Smooth muscle cell (in vitro differentiated cells): ENCODE data around the gene CASP2. TPM values are rescaled to one million over a fixed set of nuclear protein-coding genes. Genes with fewer than 3 reads are reported as not detected.
A peak's percentile ranks its signal among the peaks of the same experiment; 100 is the strongest.

ENCODE experiments used
- DNase-seq: peaks from one replicate; lab custom pipeline; 2025; ENCODE audit not compliant: unreplicated experiment; lab: John Stamatoyannopoulos, UW
- H2AFZ ChIP-seq: fragments of 200-600 bp; sonication (generic); 2 replicates; pipeline ENCODE4 v1.6.0; 2016; ENCODE audit warnings: antibody characterized with exemption, low read depth, mild to moderate bottlenecking
- H3F3A ChIP-seq: fragments of 200-600 bp; sonication (generic); 2 replicates; pipeline ENCODE4 v1.6.0; 2017; ENCODE audit warnings: antibody characterized with exemption, low read depth
- H3K27ac ChIP-seq: fragments of 200-600 bp; sonication (generic); 2 replicates; pipeline ENCODE4 v1.5.1; 2016; ENCODE audit warnings: low read depth, mild to moderate bottlenecking
- H3K27me3 ChIP-seq: fragments of 200-600 bp; sonication (generic); 2 replicates; pipeline ENCODE4 v1.6.1; 2016; ENCODE audit warnings: low read depth, mild to moderate bottlenecking
- H3K36me3 ChIP-seq: fragments of 200-600 bp; sonication (generic); 2 replicates; pipeline ENCODE4 v1.5.1; 2016; ENCODE audit warnings: low read depth
- H3K4me1 ChIP-seq: fragments of 200-600 bp; sonication (generic); 2 replicates; pipeline ENCODE4 v1.5.1; 2016; ENCODE audit warnings: low read depth
- H3K4me2 ChIP-seq: fragments of 200-600 bp; sonication (generic); 2 replicates; pipeline ENCODE4 v1.6.0; 2016; ENCODE audit warnings: mild to moderate bottlenecking
- H3K4me3 ChIP-seq: fragments of 200-600 bp; sonication (generic); 2 replicates; pipeline ENCODE4 v1.5.1; 2016; ENCODE audit warnings: mild to moderate bottlenecking
- H3K79me2 ChIP-seq: fragments of 200-600 bp; sonication (generic); 2 replicates; pipeline ENCODE4 v1.6.0; 2016; ENCODE audit warnings: low read depth, mild to moderate bottlenecking
- H3K9ac ChIP-seq: fragments of 200-600 bp; sonication (generic); 2 replicates; pipeline ENCODE4 v1.6.0; 2016; ENCODE audit warnings: low read depth
- H3K9me3 ChIP-seq: fragments of 200-600 bp; sonication (generic); replicated peaks from 2 replicates; pipeline ENCODE4 v1.5.1; 2016; ENCODE audit warnings: low read depth
- H4K20me1 ChIP-seq: fragments of 200-600 bp; sonication (generic); 2 replicates; pipeline ENCODE4 v1.6.0; 2016; ENCODE audit warnings: low read depth
- WGBS: methylation state at CpG from one replicate; pipeline ENCODE4 v1.1.7; 2016; ENCODE audit warnings: low lambda C conversion rate; 5-methylcytosine and 5-hydroxymethylcytosine counted together
- polyA plus RNA-seq: library from polyadenylated mRNA; unstranded; fragments of >200 nt; fragmentation: Nextera tagmentation; extraction: Ambion mirVana; gene quantifications from 2 replicates; pipeline ENCODE4 v1.2.1, GENCODE V29; 2016
- total RNA-seq: library from RNA; depleted of rRNA; stranded (reverse); fragments of >200 nt; gene quantifications from 2 replicates; pipeline ENCODE4 v1.2.3, GENCODE V29; 2014
- TF ChIP-seq, protein P1 (sequence below): fragments of 200-600 bp; sonication (generic); IDR thresholded peaks from 2 replicates; pipeline ENCODE4 v1.5.1; 2017; ENCODE audit warnings: borderline replicate concordance, mild to moderate bottlenecking, antibody characterized with exemption; ENCODE audit not compliant: insufficient read depth, poor library complexity, severe bottlenecking

CASP2 gene
- total and polyA plus RNA-seq, 2 experiments from 2014 or later: 8.1 to 22.0 TPM

DNA sequence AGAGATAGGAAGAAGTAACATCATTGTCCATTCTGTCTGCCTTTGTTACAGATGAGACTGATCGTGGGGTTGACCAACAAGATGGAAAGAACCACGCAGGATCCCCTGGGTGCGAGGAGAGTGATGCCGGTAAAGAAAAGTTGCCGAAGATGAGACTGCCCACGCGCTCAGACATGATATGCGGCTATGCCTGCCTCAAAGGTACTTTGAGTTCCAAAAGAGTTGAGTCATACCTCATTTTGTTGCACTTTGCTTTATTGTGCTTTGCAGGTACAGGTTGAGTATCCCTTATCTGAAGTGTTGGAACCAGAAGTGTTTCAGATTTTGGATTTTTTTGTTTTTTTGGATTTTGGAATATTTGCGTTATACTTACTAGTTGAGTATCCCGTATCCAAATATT is 15.6 kb downstream of the CASP2 start:
- H3K4me1 ChIP-seq: no peaks in the 10 kb centered on the region
- no peak overlapping the region for H3K9ac ChIP-seq
- H3K4me2 ChIP-seq: no peak overlapping the region
- H3K79me2 ChIP-seq: no peaks in the 10 kb centered on the region
- DNase-seq: no peak
- H2AFZ ChIP-seq: no peak overlapping the region
- no peaks in the 10 kb centered on the region for H3F3A ChIP-seq
- 86% methylated on average over 10 of the region's 10 CpGs for WGBS
- no peak overlapping the region for H3K27ac ChIP-seq
- peaks cover 29% of the 10 kb centered on the region for H4K20me1 ChIP-seq
- no peak overlapping the region for H3K4me3 ChIP-seq
- H3K27me3 ChIP-seq: no peaks in the 10 kb centered on the region
- peaks cover 8% of the 10 kb centered on the region for H3K36me3 ChIP-seq
- no peaks in the 10 kb centered on the region for H3K9me3 ChIP-seq
- TF ChIP-seq, protein P1, sequence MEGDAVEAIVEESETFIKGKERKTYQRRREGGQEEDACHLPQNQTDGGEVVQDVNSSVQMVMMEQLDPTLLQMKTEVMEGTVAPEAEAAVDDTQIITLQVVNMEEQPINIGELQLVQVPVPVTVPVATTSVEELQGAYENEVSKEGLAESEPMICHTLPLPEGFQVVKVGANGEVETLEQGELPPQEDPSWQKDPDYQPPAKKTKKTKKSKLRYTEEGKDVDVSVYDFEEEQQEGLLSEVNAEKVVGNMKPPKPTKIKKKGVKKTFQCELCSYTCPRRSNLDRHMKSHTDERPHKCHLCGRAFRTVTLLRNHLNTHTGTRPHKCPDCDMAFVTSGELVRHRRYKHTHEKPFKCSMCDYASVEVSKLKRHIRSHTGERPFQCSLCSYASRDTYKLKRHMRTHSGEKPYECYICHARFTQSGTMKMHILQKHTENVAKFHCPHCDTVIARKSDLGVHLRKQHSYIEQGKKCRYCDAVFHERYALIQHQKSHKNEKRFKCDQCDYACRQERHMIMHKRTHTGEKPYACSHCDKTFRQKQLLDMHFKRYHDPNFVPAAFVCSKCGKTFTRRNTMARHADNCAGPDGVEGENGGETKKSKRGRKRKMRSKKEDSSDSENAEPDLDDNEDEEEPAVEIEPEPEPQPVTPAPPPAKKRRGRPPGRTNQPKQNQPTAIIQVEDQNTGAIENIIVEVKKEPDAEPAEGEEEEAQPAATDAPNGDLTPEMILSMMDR: no peak

DNA sequence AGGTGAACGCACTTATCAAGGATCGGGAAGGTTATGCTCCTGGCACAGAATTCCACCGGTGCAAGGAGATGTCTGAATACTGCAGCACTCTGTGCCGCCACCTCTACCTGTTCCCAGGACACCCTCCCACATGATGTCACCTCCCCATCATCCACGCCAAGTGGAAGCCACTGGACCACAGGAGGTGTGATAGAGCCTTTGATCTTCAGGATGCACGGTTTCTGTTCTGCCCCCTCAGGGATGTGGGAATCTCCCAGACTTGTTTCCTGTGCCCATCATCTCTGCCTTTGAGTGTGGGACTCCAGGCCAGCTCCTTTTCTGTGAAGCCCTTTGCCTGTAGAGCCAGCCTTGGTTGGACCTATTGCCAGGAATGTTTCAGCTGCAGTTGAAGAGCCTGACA is 16.8 kb downstream of the CASP2 start:
- WGBS: 94% methylated on average over 6 of the region's 6 CpGs
- TF ChIP-seq, protein P1: no peak
- H3F3A ChIP-seq: no peaks in the 10 kb centered on the region
- H3K79me2 ChIP-seq: no peaks in the 10 kb centered on the region
- no peak overlapping the region for H2AFZ ChIP-seq
- no peak overlapping the region for H3K4me2 ChIP-seq
- DNase-seq: no peak
- peaks cover 8% of the 10 kb centered on the region for H3K36me3 ChIP-seq
- H3K4me3 ChIP-seq: no peak overlapping the region
- H3K27ac ChIP-seq: no peak overlapping the region
- peaks cover 19% of the 10 kb centered on the region for H4K20me1 ChIP-seq
- no peaks in the 10 kb centered on the region for H3K4me1 ChIP-seq
- H3K9ac ChIP-seq: no peak overlapping the region
- H3K9me3 ChIP-seq: no peaks in the 10 kb centered on the region
- H3K27me3 ChIP-seq: no peaks in the 10 kb centered on the region

DNA sequence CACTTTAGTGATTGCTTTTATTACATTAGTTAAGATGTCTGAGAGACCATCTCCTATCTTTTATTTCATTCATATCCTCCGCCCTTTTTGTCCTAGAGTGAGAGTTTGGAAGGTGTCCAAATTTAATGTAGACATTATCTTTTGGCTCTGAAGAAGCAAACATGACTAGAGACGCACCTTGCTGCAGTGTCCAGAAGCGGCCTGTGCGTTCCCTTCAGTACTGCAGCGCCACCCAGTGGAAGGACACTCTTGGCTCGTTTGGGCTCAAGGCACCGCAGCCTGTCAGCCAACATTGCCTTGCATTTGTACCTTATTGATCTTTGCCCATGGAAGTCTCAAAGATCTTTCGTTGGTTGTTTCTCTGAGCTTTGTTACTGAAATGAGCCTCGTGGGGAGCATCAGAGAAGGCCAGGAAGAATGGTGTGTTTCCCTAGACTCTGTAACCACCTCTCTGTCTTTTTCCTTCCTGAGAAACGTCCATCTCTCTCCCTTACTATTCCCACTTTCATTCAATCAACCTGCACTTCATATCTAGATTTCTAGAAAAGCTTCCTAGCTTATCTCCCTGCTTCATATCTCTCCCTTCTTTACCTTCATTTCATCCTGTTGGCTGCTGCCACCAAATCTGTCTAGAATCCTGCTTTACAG is 17.4 kb downstream of the CASP2 start:
- H3F3A ChIP-seq: no peaks in the 10 kb centered on the region
- H3K9me3 ChIP-seq: no peaks in the 10 kb centered on the region
- peaks cover 8% of the 10 kb centered on the region for H3K36me3 ChIP-seq

More for the DNA sequence above, 17.4 kb downstream of the CASP2 start:
- Histone ChIP-seq H3K27ac (no peak overlapping the region), H3K9ac (no peak overlapping the region), H2AFZ (no peak overlapping the region), H3K79me2 (no peaks in the 10 kb centered on the region), H3K4me2 (no peak overlapping the region), H3K4me1 (no peaks in the 10 kb centered on the region), H4K20me1 (peaks cover 14% of the 10 kb centered on the region), H3K27me3 (no peaks in the 10 kb centered on the region), H3K4me3 (no peak overlapping the region)
- TF ChIP-seq, protein P1: peak; percentile 50
- WGBS: 84% methylated on average over 10 of the region's 10 CpGs
- DNase-seq: no peak
